Measurements from ENCODE around the gene NDRG3. TPM values are rescaled to one million over a fixed set of nuclear protein-coding genes. Genes with fewer than 3 reads are reported as not detected.
A peak's percentile ranks its signal among the peaks of the same experiment; 100 is the strongest.
"Not testable (repeated sequence)": the region's sequence is repeated elsewhere in the genome, so short reads cannot be mapped to it uniquely, and the experiment has no call there.

Gene NDRG3
- polyA plus RNA-seq, 12 donors: 15.4 to 26.7 (median 17.7) TPM; not detected in 1

GRCh38 chr20:36700438-36700837, 45.5 kb downstream of the NDRG3 start:
- no peak for DNase-seq

- not testable (repeated sequence) for DNase-seq
Measured at GRCh38 chr20:36695467-36695866, 50.4 kb downstream of the NDRG3 start.

GRCh38 chr20:36688630-36689029, 57.3 kb downstream of the NDRG3 start:
- no peak for DNase-seq

- no peak for DNase-seq
Measured at GRCh38 chr20:36687850-36688249, 58.0 kb downstream of the NDRG3 start.

- DNase-seq: no peak
Measured at GRCh38 chr20:36686944-36687343, 58.9 kb downstream of the NDRG3 start.

- no peak for DNase-seq
Measured at GRCh38 chr20:36686504-36686903, 59.4 kb downstream of the NDRG3 start.

GRCh38 chr20:36684747-36685146, 61.1 kb downstream of the NDRG3 start:
- no peak for DNase-seq

GRCh38 chr20:36682311-36682710, 63.6 kb downstream of the NDRG3 start:
- no peak for DNase-seq

GRCh38 chr20:36677422-36677771, 68.5 kb downstream of the NDRG3 start:
- DNase-seq: no peak

GRCh38 chr20:36676701-36677421, 69.0 kb downstream of the NDRG3 start:
- no peak for DNase-seq

GRCh38 chr20:36675545-36675944, 70.3 kb downstream of the NDRG3 start:
- not testable (repeated sequence) for DNase-seq

GRCh38 chr20:36672991-36673390, 72.9 kb downstream of the NDRG3 start:
- DNase-seq: no peak

- DNase-seq: no peak
Measured at GRCh38 chr20:36670665-36671357, 75.1 kb downstream of the NDRG3 start.

- DNase-seq: peak; percentile 20
Measured at GRCh38 chr20:36666181-36666740, 79.6 kb downstream of the NDRG3 start.

GRCh38 chr20:36663031-36663430, 82.9 kb downstream of the NDRG3 start:
- no peak for DNase-seq

GRCh38 chr20:36658300-36658699, 87.6 kb downstream of the NDRG3 start:
- no peak for DNase-seq

GRCh38 chr20:36656733-36657132, 89.2 kb downstream of the NDRG3 start:
- DNase-seq: no peak

- DNase-seq: no peak
Measured at GRCh38 chr20:36655004-36655403, 90.9 kb downstream of the NDRG3 start.

GRCh38 chr20:36654506-36654905, 91.4 kb downstream of the NDRG3 start:
- DNase-seq: no peak

GRCh38 chr20:36653456-36653855, 92.4 kb downstream of the NDRG3 start:
- no peak for DNase-seq

GRCh38 chr20:36647196-36648121, 98.4 kb downstream of the NDRG3 start:
- no peak for DNase-seq

GRCh38 chr20:36646678-36647077, 99.2 kb downstream of the NDRG3 start:
- DNase-seq: no peak
